Neuron (in vitro differentiated cells): Measurements from ENCODE around the gene PCSK2.
A peak's percentile ranks its signal among the peaks of the same experiment; 100 is the strongest.

Experiments used
- H2AFZ ChIP-seq: one replicate; pipeline ENCODE4 v1.6.1; 2013; ENCODE audit warnings: low read depth, mild to moderate bottlenecking, inconsistent platforms, low read length, moderate library complexity
- H3K27me3 ChIP-seq: one replicate; pipeline ENCODE4 v1.6.1; 2013; ENCODE audit warnings: low read length; ENCODE audit not compliant: insufficient read depth
- H3K36me3 ChIP-seq: one replicate; pipeline ENCODE4 v1.6.1; 2013; ENCODE audit warnings: low read length; ENCODE audit not compliant: insufficient read depth
- H3K4me1 ChIP-seq: one replicate; pipeline ENCODE4 v1.6.1; 2013; ENCODE audit warnings: low read length; ENCODE audit not compliant: insufficient read depth
- H3K4me3 ChIP-seq: 2 replicates; pipeline ENCODE4 v1.5.1; 2013; ENCODE audit warnings: mild to moderate bottlenecking, low read length, moderate library complexity
- H3K9me3 ChIP-seq: one replicate; pipeline ENCODE4 v1.6.1; 2013; ENCODE audit warnings: low read length

The PCSK2 gene

GRCh38 chr20:17225851-17226409, 910 bp upstream of the PCSK2 start:
- peaks cover 58% of the 10 kb centered on the region for H3K27me3 ChIP-seq
- peak overlapping the region; percentile 13 for H3K4me3 ChIP-seq
- H3K4me1 ChIP-seq = peaks cover 7% of the 10 kb centered on the region
- no peaks in the 10 kb centered on the region for H3K9me3 ChIP-seq
- no peaks in the 10 kb centered on the region for H3K36me3 ChIP-seq
- peak overlapping the region; percentile 35 for H2AFZ ChIP-seq

GRCh38 chr20:17227219-17227575, 357 bp downstream of the PCSK2 start:
- Histone ChIP-seq H3K27me3 (peaks cover 63% of the 10 kb centered on the region), H2AFZ (no peak overlapping the region), H3K4me3 (peak overlapping the region; percentile 36), H3K36me3 (no peaks in the 10 kb centered on the region), H3K9me3 (no peaks in the 10 kb centered on the region), H3K4me1 (peaks cover 7% of the 10 kb centered on the region)

- peaks cover 7% of the 10 kb centered on the region for H3K4me1 ChIP-seq
- no peaks in the 10 kb centered on the region for H3K36me3 ChIP-seq
- H2AFZ ChIP-seq = no peak overlapping the region
- peaks cover 58% of the 10 kb centered on the region for H3K27me3 ChIP-seq
- no peaks in the 10 kb centered on the region for H3K9me3 ChIP-seq
- H3K4me3 ChIP-seq = peak overlapping the region; percentile 36
These were observed 1.1 kb downstream of the PCSK2 start for GRCh38 chr20:17227669-17228623.

- Histone ChIP-seq H3K4me3 (no peak overlapping the region), H3K9me3 (no peaks in the 10 kb centered on the region), H3K27me3 (peaks cover 57% of the 10 kb centered on the region), H3K4me1 (peaks cover 7% of the 10 kb centered on the region), H3K36me3 (no peaks in the 10 kb centered on the region), H2AFZ (no peak overlapping the region)
These were observed 1.8 kb downstream of the PCSK2 start for GRCh38 chr20:17228624-17229061.

GRCh38 chr20:17229256-17229655, 2.4 kb downstream of the PCSK2 start:
- Histone ChIP-seq H3K4me3 (no peak overlapping the region), H2AFZ (no peak overlapping the region), H3K27me3 (peaks cover 54% of the 10 kb centered on the region), H3K9me3 (no peaks in the 10 kb centered on the region), H3K4me1 (peaks cover 7% of the 10 kb centered on the region), H3K36me3 (no peaks in the 10 kb centered on the region)

- Histone ChIP-seq H2AFZ (no peak overlapping the region), H3K4me3 (no peak overlapping the region), H3K9me3 (no peaks in the 10 kb centered on the region), H3K27me3 (peaks cover 20% of the 10 kb centered on the region), H3K36me3 (no peaks in the 10 kb centered on the region), H3K4me1 (no peaks in the 10 kb centered on the region)
These were observed 6.8 kb downstream of the PCSK2 start for GRCh38 chr20:17233626-17234025.

GRCh38 chr20:17236766-17237165, 9.9 kb downstream of the PCSK2 start:
- H3K4me1 ChIP-seq = no peaks in the 10 kb centered on the region
- no peaks in the 10 kb centered on the region for H3K9me3 ChIP-seq
- no peaks in the 10 kb centered on the region for H3K36me3 ChIP-seq
- H3K27me3 ChIP-seq = peaks cover 4% of the 10 kb centered on the region
- no peak overlapping the region for H2AFZ ChIP-seq
- no peak overlapping the region for H3K4me3 ChIP-seq

- H2AFZ ChIP-seq = no peak overlapping the region
- no peaks in the 10 kb centered on the region for H3K36me3 ChIP-seq
- no peaks in the 10 kb centered on the region for H3K27me3 ChIP-seq
- H3K9me3 ChIP-seq = no peaks in the 10 kb centered on the region
- H3K4me3 ChIP-seq = no peak overlapping the region
- no peaks in the 10 kb centered on the region for H3K4me1 ChIP-seq
These were observed 21.4 kb downstream of the PCSK2 start for GRCh38 chr20:17248224-17248623.

GRCh38 chr20:17262786-17263185, 35.9 kb downstream of the PCSK2 start:
- no peaks in the 10 kb centered on the region for H3K9me3 ChIP-seq
- no peaks in the 10 kb centered on the region for H3K4me1 ChIP-seq
- H3K36me3 ChIP-seq = no peaks in the 10 kb centered on the region
- H3K4me3 ChIP-seq = no peak overlapping the region
- H3K27me3 ChIP-seq = peaks cover 3% of the 10 kb centered on the region
- H2AFZ ChIP-seq = no peak overlapping the region

- no peak overlapping the region for H2AFZ ChIP-seq
- H3K36me3 ChIP-seq = no peaks in the 10 kb centered on the region
- no peaks in the 10 kb centered on the region for H3K4me1 ChIP-seq
These were observed 46.9 kb downstream of the PCSK2 start for GRCh38 chr20:17273717-17274116.

GRCh38 chr20:17276101-17276500, 49.3 kb downstream of the PCSK2 start:
- Histone ChIP-seq H3K4me3 (no peak overlapping the region), H2AFZ (no peak overlapping the region), H3K4me1 (no peaks in the 10 kb centered on the region), H3K27me3 (no peaks in the 10 kb centered on the region), H3K9me3 (no peaks in the 10 kb centered on the region), H3K36me3 (no peaks in the 10 kb centered on the region)

More at GRCh38 chr20:17273717-17274116, 46.9 kb downstream of the PCSK2 start:
- Histone ChIP-seq H3K27me3 (no peaks in the 10 kb centered on the region), H3K9me3 (no peaks in the 10 kb centered on the region), H3K4me3 (no peak overlapping the region)

GRCh38 chr20:17281478-17281877, 54.6 kb downstream of the PCSK2 start:
- H3K9me3 ChIP-seq = no peaks in the 10 kb centered on the region
- H3K27me3 ChIP-seq = no peaks in the 10 kb centered on the region

GRCh38 chr20:17282501-17282900, 55.7 kb downstream of the PCSK2 start:
- H3K9me3 ChIP-seq = no peaks in the 10 kb centered on the region
- H3K27me3 ChIP-seq = no peaks in the 10 kb centered on the region
- no peaks in the 10 kb centered on the region for H3K4me1 ChIP-seq
- H3K4me3 ChIP-seq = no peak overlapping the region
- no peaks in the 10 kb centered on the region for H3K36me3 ChIP-seq
- no peak overlapping the region for H2AFZ ChIP-seq

More at GRCh38 chr20:17281478-17281877, 54.6 kb downstream of the PCSK2 start:
- H3K36me3 ChIP-seq = no peaks in the 10 kb centered on the region
- no peak overlapping the region for H3K4me3 ChIP-seq
- no peak overlapping the region for H2AFZ ChIP-seq
- H3K4me1 ChIP-seq = no peaks in the 10 kb centered on the region
